SU-DHL-6 (cell line): ENCODE results near the gene PDZD4.

ENCODE experiments used
- CTCF ChIP-seq: fragments of 200-600 bp; sonication (generic); IDR thresholded peaks from one replicate; pipeline ENCODE4 v1.5.1; 2017; ENCODE audit warnings: antibody characterized with exemption, mild to moderate bottlenecking, low read length, moderate library complexity; ENCODE audit not compliant: insufficient read depth, poor library complexity, severe bottlenecking
- EZH2phosphoT487 ChIP-seq: fragments of 200-600 bp; sonication (generic), shearing (Covaris generic); conservative IDR thresholded peaks from 2 replicates; pipeline ENCODE4 v1.6.1; 2018; ENCODE audit warnings: mild to moderate bottlenecking, antibody characterized with exemption, low read length, moderate library complexity, mixed read lengths

DNA sequence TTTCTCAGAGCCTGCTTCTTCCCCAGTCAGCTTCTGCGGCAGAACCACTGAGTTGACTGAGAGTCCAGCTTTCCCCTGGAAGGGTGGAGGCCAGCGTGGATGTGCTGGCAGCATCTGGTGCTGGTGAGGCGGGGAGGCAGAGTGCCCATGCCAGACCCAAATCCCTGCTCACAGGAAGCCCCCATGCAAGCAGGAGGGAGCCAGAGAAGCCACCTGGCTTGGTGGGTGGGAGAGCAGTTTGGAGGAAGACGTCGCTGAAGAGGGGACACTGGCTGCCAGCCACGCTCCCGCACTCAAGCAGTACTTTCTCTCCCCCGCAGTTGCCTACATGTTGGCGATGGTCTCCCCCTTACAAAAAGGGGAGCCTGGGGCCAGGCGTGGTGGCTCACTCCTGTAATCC is 6.0 kb downstream of the PDZD4 start:
- TF ChIP-seq CTCF (no peak), EZH2phosphoT487 (no peak)
